ENCODE results near the gene RRP36.

The RRP36 gene

GRCh38 chr6:43074847-43075669 is 53.6 kb downstream of the RRP36 start:
- DNase-seq, result no peak

DNA sequence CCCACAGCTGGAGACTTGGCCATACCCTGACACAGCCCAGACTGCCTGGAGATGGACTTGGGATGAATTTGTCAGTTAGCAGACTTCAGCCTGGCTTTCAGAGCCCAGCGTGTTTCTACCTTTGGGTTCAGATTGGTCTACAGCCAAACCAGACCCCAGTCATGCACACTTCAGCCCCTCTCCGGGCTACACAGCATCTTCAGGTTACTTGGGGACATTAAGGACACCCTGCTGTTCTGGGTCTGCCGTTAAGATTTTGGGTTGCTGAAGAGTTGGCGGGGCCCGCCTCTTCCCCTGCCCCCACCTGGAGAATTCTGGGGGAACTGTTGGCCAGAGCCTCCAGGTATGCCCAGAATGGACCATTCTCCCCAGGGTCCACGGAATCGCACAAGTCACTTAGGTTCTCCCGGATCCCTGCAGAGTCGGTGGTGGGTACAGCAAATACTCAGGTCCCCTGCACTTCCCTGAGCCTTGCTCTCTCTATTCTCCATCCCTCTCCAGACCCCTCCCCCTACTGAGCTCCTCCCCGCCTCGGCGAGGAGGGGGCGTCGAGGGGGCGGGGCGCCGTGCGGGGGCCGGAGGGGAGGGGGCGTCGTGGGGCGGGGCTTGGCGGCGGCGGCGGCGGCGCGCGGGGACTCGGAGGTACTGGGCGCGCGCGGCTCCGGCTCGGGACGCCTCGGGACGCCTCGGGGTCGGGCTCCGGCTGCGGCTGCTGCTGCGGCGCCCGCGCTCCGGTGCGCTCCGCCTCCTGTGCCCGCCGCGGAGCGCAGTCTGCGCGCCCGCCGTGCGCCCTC is 54.4 kb downstream of the RRP36 start, which contains the start of gene PTK7:
Gene PTK7 (plus strand): TSS at position 645 of the 794 bp plus-strand sequence. CDS start 175 bp downstream, outside the sequence.
- no peak for DNase-seq

GRCh38 chr6:43076464-43077332 is 55.3 kb downstream of the RRP36 start:
- no peak for DNase-seq

- DNase-seq, result no peak
Measured at GRCh38 chr6:43077333-43077809, 55.9 kb downstream of the RRP36 start.

DNA sequence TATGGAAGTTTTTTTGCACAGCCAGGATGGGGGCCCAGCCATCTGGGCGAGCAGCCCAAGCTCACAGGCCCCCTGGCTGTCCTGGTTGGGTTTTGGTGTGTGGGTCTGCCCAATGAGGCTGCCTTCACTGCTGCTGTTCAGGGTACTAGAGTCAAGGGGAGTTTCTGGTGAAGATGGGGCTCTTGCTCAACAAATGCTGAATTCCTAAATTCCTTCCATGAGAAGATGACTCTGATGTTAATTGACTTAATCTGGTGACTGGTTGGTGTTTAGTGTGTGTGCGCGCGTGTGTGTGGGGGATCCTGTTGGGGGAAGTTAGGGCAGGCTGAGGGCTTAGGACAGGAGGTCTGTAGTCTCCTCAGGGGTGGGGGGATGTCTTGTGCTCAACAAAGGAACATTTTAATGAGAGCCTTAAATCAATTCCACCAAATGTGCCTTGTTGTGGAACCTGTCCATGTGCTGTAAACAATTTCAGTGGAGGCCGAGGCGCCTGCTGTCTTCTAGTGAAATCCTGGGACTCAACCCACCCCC is 56.6 kb downstream of the RRP36 start:
- no peak for DNase-seq

DNA sequence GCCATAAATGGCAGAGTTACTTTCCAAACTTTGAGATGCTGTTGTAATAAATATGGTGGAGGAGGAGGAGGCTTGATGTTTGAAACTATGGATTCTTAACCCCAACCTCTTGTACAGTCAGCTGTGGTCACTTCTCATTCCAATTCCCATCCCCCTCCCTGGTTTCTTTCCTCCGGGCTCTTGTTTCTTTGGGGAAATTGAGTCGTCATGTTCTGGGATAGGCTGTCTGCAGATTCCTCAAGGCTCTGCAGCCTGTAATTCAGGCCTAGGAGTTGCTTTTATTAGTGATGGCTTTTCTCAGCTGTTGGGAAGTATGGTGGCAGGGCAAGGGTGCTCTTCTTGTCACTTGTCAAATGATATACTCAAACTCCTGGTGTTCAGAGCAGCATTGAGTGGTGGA is 57.3 kb downstream of the RRP36 start:
- DNase-seq, result no peak
